Measurements from ENCODE around the gene LGALS7.

Gene LGALS7

DNA sequence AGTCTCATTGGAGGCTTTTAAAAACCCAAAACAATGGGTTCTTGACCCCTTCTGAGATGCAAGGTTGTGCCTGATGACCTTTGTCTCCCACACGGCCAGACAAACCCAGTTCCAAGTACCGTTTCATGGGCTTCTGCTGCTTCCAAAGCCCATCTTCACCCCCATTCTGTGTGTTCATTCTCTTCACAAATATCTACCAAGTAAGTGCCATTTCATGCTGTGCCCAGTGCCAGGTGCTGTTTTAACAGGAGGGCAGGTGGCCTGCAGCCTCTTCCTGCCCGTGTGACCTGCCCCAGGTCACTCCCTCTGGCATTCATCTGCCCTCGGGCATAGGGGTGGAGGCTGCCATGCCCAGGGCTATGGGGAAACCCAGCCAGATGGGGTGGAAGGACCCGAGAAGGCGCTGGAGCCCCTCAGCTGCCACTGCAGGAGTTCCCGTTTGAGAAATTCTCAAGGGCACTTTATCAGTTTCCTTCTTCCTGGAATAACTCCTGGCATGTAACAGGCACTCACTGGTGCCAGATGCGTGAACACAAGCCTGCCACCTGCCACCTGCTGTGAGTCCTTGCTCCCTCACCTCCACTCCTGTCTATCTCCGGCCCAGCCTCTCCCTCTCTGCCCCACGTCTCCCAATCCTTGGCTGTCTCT lies 41.5 kb downstream of the LGALS7 start:
- no peak for DNase-seq (ENCODE audit: low spot score)
- TF ChIP-seq, protein P1, sequence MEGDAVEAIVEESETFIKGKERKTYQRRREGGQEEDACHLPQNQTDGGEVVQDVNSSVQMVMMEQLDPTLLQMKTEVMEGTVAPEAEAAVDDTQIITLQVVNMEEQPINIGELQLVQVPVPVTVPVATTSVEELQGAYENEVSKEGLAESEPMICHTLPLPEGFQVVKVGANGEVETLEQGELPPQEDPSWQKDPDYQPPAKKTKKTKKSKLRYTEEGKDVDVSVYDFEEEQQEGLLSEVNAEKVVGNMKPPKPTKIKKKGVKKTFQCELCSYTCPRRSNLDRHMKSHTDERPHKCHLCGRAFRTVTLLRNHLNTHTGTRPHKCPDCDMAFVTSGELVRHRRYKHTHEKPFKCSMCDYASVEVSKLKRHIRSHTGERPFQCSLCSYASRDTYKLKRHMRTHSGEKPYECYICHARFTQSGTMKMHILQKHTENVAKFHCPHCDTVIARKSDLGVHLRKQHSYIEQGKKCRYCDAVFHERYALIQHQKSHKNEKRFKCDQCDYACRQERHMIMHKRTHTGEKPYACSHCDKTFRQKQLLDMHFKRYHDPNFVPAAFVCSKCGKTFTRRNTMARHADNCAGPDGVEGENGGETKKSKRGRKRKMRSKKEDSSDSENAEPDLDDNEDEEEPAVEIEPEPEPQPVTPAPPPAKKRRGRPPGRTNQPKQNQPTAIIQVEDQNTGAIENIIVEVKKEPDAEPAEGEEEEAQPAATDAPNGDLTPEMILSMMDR (IDR thresholded peaks at IDR 0.05; ENCODE audit: extremely low read depth, insufficient read depth, missing control alignments) = no peak
- in situ Hi-C loops (cut with MboI; ENCODE audit: low pct_unique_long_range_greater_than_20kb, low sequenced_read_pairs, unreplicated experiment) = loop anchor here (25.0 kb wide), 1 partner anchor 181 kb away; the partner anchor contains the start of gene CCER2

- TF ChIP-seq, protein P1 (IDR thresholded peaks at IDR 0.05; ENCODE audit: extremely low read depth, insufficient read depth, missing control alignments) = no peak
- DNase-seq (ENCODE audit: low spot score) = no peak
- in situ Hi-C loops (cut with MboI; ENCODE audit: low pct_unique_long_range_greater_than_20kb, low sequenced_read_pairs, unreplicated experiment) = loop anchor here (25.0 kb wide), 1 partner anchor 181 kb away; the partner anchor contains the start of gene CCER2
Measured at GRCh38 chr19:38730731-38731589, 42.4 kb downstream of the LGALS7 start.

DNA sequence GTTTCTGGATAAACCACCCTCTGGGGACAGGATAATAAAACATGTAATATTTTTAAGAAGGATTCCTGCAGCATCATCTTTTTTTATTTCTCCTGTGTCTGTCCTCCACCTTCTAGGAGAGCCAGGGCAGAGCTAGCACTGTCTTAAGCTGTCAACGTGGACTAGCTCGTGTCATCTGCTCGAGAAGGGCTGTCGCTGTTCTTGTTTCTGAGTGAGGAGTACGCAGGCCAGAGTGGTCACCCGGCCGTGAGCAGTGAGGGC lies 42.9 kb downstream of the LGALS7 start:
- no peak for DNase-seq (ENCODE audit: low spot score)
- in situ Hi-C loops (cut with MboI; ENCODE audit: low pct_unique_long_range_greater_than_20kb, low sequenced_read_pairs, unreplicated experiment) = loop anchor here (25.0 kb wide), 1 partner anchor 182 kb away; the partner anchor contains the start of gene CCER2
- TF ChIP-seq, protein P1 (IDR thresholded peaks at IDR 0.05; ENCODE audit: extremely low read depth, insufficient read depth, missing control alignments) = no peak

GRCh38 chr19:38729653-38730469 lies 43.5 kb downstream of the LGALS7 start:
- TF ChIP-seq, protein P1 (IDR thresholded peaks at IDR 0.05; ENCODE audit: extremely low read depth, insufficient read depth, missing control alignments) = peak; percentile 95
- in situ Hi-C loops (cut with MboI; ENCODE audit: low pct_unique_long_range_greater_than_20kb, low sequenced_read_pairs, unreplicated experiment) = loop anchor here (25.0 kb wide), 1 partner anchor 182 kb away; the partner anchor contains the start of gene CCER2
- DNase-seq (ENCODE audit: low spot score) = peak; percentile 79

DNA sequence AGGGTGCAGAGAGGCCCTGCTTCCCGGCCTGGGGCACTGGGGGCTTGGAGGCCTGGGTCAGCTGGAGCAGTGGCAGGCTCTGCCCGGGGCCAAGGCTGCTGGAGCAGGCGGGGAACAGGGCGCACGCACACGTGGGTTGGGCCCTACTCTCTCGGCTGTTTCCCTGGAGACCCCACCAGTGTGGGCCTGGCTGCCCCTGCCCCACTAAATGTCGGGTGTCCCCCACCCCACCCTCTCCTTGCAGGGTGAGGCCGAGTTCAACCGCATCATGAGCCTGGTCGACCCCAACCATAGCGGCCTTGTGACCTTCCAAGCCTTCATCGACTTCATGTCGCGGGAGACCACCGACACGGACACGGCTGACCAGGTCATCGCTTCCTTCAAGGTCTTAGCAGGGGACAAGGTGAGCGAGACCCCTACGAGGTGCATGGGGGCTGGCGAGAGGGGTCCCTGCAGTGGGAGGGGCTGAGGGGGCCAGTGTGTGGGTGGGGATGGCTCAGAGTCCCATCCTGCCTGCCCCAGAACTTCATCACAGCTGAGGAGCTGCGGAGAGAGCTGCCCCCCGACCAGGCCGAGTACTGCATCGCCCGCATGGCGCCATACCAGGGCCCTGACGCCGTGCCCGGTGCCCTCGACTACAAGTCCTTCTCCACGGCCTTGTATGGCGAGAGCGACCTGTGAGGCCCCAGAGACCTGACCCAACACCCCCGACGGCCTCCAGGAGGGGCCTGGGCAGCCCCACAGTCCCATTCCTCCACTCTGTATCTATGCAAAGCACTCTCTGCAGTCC lies 44.4 kb downstream of the LGALS7 start:
- TF ChIP-seq, protein P1 (IDR thresholded peaks at IDR 0.05; ENCODE audit: extremely low read depth, insufficient read depth, missing control alignments) = no peak
- no peak for DNase-seq (ENCODE audit: low spot score)
- in situ Hi-C loops (cut with MboI; ENCODE audit: low pct_unique_long_range_greater_than_20kb, low sequenced_read_pairs, unreplicated experiment) = loop anchor here (25.0 kb wide), 1 partner anchor 183 kb away; the partner anchor contains the start of gene CCER2

Measured in GM13977 (cell line).